ENCODE results near the gene CDC123.
"Not testable (repeated sequence)": the region's sequence is repeated elsewhere in the genome, so short reads cannot be mapped to it uniquely, and the experiment has no call there.

Gene CDC123

DNA sequence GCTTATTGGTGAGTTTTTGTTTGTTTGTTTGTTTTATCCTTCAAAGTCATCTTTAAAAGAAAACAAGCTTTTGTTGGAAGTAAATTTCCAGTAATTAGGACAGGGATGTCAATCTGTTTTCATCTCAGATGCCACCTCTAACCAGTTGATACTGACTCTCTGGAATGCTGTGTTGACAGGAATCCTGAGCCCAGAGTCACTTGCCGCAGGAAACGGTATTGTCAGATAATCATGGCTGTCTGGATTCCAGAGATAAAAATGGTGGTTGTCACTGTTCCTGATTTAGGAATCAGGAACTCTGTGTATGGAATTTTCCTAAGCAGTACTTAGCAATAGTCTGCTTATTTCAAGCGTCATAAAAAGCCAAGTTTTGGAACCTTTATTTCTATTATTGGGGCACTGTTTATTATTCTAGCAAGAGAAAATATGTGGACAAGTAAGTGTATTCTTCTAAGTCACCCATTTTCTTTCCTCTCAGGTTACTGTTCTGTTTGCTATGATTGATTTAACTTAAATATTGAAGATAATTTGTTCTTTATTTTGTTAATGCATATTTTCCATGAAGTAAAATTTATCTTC, 39.2 kb downstream of the CDC123 start:
- no peak for DNase-seq (ENCODE audit: low read depth, low spot score)

DNA sequence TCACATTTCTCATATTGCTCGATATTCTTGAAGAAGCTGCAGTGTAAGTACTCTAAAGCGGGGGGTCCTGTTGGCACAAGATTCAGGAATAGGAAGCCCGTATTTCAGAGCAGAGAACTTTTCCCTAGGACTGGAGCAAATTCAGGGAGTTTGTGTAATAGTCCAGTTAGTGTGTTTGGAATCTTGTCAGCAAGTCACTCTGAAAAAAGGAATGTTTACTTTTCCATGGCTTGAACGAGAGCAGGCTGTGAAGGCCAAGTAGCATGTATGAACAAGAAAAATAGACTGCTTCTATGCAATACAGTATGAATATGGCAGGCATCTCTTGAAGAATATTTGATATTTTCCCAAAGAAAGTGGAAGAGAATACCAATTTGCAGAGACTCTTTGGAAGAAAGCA, 39.8 kb downstream of the CDC123 start:
- no peak for DNase-seq (ENCODE audit: low read depth, low spot score)

DNA sequence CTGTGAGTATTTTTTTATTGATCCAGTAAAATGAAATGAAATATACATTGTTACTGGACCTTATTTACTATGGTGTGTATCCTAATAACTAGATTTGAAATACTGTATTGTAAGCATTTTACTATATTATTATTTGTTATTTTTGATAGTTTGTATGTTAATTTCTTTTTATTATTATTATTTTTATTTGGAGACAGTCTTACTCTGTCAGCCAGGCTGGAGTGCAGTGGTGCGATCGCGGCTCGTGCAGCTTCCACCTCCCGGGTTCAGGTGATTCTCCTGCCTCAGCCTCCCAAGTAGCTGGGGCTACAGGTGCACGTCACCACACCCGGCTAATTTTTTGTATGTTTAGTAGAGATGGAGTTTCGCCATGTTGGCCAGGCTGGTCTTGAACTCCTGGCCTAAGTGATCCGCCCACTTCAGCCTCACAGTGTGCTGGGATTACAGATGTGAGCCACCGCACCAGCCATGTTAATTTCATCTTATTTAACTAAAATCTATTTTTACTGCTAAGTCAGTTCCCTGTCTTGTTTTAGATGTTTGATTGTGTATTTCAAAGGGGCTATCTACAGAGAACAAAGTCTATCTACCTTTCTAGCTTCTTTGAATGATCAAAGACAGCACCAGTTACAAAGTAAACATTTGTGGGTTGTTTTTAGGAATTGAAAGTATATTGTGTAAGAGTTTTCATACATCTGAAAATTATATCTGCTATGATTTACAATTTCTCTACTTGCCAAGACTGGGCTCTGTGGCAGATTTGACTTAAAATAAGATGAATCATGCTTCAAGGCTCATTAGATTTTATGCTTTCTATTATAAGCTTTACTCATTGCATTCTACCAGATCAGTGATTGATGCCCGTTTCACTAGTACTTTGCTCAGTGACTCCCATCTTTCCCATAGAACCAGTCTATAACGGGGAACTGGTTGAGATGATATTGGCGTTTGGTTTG, 41.6 kb downstream of the CDC123 start:
- DNase-seq (ENCODE audit: low read depth, low spot score) = no peak

DNA sequence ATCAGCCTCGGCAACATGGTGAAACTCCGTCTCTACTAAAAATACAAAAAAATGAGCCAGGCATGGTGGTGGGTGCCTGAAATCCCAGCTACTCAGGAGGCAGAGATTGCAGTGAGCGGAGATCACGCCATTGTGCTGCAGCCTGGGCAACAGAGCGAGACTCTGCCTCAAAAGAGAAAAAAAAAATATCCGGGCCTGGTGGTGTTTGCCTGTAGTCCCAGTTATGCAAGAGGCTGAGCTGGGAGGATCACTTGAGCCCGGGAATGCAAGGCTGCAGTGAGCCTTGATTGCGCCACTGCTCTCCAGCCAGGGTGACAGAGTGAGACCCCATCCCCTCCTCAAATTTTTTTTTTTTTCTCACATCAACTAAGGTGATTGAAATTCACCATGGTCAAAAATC, 42.8 kb downstream of the CDC123 start:
- no peak for DNase-seq (ENCODE audit: low read depth, low spot score)

DNA sequence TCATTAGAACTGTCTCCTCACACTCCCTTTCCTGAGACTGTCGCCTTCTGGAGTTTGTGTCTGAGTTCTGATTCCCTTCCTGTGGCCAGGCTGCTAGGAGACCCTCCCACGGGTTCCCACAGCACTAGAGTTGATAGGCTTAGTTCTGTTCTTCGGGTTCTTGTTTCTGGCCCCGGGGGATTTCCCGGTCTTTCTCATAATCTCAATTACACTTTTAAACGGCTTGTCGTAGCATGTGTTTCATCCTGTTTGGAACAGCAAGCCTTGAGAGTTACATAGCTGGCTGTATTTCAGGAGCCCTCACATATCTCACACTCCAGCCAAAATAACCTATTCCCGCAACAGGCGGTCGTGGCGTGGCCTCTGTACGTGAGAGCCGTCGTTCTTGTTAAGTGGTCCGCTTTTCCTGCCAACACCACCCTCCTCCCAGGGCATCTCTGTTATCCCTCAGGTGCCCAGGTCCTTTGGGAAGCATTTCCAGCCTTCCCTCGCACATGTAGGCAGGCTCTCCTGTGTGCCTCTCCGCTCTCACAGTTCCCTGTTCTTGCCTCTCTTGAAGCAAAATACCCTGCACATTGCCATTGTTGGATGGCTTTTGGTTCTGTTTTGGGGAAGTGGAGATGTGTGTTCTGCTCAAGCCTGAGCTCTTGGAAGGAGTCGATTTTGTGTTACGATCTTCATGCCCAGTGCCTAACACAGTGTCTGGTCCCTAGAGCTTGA, 46.0 kb downstream of the CDC123 start:
- DNase-seq (ENCODE audit: low read depth, low spot score) = no peak

DNA sequence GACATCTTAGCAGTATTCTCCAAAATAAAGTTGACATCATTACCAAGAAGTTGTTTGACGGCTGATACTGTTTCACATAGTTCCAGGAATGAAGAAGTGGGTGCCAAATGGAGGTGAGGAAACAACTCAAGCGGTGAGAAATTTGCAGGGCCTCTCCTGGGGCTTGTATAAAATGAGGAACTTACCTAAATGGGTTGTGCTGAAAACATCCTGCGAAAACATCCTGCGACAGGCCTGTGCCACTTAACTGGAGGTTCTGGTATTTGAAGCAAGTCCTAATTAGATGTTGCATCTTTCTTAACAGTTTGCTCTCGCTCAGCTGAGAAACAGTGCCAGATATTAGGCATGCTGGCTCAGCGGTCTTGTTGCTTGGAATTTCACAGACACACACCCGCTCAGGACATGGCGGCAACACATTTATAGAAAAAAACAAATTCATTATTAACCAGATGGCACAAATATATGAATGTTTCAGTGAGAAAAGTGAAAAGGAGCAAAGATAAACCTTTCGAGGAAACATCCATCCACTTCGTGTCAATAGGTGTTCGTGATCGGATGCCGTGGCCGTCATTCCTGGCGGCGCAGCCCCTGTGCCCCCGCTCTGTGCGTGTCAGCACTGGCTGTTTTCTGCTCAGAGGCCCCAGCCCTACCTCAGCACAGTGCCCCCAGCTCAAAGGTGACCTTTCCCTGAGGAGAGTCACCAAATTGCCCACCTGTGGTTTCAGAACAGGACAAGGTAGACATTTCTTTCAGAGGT, 48.1 kb downstream of the CDC123 start:
- DNase-seq (ENCODE audit: low read depth, low spot score) = no peak

DNA sequence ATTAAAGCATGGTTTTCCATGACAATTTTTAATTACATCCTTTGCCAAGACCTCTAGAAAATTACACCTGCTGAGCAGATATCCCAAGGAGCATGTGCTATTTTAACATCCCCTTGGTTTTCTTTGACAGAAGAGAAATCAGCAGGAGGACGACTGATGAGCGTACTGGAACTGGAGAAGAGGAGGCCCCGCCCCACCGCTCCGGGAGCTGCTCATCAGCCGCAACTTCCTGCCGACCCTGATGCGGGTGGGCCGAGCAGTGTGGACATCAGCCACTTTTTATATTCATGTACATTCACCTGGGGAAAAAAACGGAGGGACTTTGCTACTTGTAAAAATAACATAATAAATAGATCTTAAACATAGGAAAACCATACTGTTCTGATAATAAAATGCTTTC, 54.2 kb downstream of the CDC123 start:
- no peak for DNase-seq (ENCODE audit: low read depth, low spot score)

DNA sequence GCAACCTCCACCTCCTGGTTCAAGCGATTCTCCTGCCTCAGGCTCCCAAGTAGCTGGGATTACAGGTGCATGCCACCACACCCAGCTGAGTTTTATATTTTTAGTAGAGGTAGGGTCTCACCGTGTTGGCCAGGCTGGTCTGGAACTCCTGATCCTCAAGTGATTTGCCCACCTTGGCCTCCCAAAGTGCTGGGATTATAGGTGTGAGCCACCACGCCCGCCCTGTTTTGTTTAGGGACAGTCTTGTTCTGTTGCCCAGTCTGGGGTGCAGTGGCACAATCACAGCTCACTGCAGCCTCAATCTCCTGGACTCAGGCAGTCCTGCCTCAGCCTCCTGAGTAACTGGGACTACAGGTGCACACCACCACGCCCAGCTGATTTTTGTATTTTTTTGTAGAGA, 54.7 kb downstream of the CDC123 start:
- DNase-seq (ENCODE audit: low read depth, low spot score) = not testable (repeated sequence)

DNA sequence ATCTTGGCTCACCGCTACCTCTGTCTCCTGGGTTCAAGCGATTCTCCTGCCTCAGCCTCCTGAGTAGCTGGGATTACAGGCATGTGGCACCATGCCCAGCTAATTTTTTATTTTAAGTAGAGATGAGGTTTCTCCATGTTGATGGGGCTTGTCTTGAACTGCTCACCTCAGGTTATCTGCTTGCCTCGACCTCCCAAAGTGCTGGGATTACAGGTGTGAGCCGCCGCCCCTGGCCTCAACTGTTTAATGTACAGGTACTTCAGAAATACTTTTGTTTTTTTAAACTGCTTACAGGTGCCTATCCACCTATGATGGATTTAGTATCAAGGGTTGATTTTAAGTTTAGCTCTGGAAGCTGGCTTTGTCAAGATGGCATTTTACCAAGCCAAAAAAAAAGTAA, 55.6 kb downstream of the CDC123 start:
- DNase-seq (ENCODE audit: low read depth, low spot score) = no peak

DNA sequence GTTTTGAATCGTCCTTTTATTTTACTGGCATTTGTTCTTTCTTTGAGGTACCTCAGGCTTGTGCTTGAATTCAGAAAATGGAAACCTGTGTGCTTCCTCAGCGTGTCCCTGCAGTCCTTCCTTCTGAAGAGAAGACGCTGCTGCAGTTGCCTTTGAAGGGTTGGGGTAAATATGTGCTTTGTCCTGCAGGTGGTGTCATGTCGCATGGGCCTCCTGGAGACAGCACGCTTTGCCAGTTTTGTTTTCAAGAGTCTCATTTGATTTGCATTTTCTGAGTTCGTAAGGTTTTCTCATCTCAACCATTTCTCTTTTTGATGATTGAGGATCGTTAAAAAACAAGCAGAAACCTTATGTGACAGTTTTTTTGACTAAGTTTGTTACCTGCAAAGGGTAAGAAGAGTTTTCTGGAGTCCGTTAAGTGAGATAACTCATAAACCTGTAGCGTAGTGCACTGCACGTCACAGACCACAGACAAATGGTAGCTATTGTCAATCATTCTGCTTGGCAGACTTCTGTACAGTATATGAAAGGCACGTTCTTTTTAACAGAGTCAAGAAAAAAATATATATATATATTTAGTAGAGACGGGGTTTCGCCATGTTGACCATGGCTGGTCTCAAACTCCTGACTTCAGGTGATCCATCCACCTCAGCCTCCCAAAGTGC, 57.0 kb downstream of the CDC123 start:
- DNase-seq (ENCODE audit: low read depth, low spot score) = no peak

DNA sequence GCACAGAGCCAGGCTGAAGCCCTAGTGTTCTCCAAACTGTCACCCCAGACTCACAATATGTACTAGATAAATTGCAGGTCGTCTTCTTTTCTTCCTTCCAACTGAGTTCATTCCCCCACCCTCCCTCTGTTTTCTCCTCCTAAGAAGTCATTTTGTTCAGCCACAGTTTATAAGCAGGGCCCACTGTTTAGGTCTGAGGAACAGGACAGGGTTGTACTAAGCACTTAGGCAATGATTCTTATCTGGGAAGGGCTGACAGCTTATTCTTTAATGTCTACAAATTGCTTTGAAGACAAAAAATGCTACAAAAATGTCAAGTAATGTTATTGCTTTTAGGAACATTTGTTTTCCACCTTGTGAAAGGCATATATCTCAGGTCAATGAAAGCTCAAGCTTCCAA, 59.1 kb downstream of the CDC123 start:
- no peak for DNase-seq (ENCODE audit: low read depth, low spot score)

DNA sequence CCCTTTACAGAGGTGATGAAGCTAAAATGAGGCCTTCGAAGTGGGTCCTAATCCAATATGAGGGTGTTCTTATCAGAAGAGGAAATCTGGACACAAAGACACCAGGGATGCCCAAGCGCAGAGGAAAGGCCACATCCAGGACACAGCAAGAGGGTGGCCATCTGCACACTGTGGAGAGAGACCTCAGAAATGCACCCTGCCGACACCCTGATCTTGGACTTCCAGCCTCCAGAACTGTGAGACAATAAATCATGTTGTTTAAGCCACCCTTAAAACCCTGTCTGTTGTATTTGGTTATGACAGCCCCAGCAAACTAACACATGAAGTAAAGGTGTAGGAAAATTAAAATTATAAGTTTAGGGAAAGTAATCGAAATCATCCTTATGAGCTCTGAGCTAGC, 64.0 kb downstream of the CDC123 start:
- no peak for DNase-seq (ENCODE audit: low read depth, low spot score)

DNA sequence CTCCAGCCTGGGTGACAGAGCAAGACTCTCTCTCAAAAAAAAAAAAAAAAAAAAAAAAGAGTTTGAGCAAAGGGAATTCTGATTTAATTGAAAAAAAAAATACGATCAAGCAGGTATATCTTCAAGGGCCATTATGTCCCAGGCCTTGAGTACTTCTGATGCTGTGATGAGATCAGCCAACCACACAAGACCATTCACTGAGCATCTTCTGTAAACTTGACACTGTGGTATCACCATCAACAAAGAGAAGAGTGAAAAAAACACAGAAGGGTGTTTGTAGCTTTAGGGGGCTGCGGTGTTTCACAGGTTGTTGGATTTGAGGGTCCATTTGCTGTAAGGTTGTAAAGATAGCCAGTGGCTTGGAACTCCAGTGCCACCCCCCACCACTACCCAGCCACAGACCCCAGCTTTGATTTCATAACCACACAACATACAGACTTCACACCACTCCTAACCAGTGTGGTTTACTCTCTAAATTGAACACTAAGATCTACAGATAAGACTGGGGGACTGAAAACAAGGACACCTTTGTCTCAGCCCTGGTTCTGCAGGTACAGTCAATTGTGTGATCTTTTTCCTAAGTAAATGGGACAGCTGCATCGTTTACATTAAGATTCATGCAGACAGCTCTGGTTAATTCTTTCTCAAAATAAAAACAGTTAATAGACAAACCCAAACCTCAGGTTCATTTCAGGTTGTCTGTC, 66.4 kb downstream of the CDC123 start:
- DNase-seq (ENCODE audit: low read depth, low spot score) = no peak

DNA sequence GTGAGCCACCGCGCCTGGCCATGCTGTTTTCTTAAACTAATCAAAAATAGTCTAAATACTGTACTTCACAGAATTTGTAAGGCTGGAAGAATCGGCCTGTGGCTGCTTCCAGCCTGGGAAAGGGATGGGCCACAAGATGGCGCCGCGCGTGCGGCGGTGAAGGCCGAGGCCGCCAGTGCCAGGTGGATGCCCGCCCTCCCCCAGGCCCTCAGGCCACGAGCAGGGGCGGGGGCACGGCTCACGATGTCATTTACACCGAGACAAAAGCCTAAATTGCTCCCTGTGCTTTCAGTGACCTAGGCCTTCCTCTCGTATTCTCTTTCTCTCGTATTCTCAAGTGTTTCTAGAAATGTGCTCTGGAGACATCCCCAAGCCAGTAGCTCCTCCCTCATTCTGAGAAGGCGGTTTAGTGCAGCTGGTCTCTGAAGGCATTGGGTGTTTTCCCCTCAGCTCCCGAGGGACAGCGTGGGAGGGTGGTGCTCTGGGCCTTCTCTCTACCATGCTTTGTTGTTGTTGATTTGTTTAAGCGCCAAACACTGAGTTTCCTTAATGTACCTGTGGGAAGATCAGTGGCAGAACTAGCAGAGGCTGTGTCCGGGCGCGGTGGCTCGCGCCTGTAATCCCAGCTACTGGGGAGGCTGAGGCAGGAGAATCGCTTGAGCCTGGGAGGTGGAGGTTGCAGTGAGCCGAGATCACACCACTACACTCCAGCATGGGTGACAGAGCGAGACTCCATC, 68.4 kb downstream of the CDC123 start:
- DNase-seq (ENCODE audit: low read depth, low spot score) = peak; percentile 40

DNA sequence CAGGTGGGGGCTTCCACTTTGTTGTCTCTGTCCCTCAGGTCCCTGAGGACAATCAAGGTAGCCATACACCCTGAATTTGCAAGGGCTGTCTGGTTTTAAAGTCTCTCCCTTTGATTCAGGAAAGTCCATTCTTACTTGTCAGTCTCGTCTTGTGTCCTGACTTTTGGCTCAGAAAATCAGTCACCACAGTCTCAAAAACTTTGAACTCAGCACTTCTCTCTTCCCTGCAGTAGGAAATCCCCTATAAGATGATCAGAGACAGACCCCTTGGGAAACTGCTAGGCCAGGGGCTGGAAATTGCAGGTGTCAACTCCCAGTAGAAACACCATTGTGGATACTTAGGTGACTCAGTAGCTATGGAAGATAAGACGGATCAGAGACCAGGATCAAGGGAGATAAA, 73.1 kb downstream of the CDC123 start:
- no peak for DNase-seq (ENCODE audit: low read depth, low spot score)

DNA sequence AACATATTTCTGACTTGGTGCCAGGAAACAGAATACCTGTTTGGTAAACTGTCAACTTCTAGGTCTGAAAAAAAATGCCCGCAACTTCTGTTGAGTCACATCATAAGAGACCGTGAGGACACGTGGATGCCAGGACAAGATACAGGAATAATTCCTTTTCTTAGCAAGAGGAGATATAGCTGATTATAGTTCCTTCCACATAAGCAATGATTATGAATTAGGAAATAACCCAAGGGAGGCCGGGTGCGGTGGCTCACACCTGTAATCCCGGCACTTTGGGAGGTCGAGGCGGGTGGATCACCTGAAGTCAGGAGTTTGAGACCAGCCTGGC, 75.2 kb downstream of the CDC123 start:
- DNase-seq (ENCODE audit: low read depth, low spot score) = no peak

DNA sequence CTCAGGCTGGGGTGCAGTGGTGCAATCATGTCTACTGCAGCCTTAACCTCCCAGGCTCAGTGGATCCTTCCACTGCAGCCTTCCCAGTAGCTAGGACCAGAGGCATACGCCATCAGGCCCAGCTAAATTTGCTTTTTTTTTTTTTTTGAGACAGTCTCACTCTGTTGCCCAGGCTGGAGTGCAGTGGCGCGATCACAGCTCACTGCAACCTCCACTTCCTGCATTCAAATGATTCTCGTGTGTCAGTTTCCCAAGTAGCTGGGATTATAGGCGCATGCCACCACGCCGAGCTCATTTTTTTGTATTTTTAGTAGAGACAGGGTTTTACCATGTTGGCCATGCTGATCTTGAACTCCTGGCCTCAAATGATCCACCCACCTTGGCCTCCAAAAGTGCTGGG, 81.9 kb downstream of the CDC123 start:
- DNase-seq (ENCODE audit: low read depth, low spot score) = not testable (repeated sequence)

DNA sequence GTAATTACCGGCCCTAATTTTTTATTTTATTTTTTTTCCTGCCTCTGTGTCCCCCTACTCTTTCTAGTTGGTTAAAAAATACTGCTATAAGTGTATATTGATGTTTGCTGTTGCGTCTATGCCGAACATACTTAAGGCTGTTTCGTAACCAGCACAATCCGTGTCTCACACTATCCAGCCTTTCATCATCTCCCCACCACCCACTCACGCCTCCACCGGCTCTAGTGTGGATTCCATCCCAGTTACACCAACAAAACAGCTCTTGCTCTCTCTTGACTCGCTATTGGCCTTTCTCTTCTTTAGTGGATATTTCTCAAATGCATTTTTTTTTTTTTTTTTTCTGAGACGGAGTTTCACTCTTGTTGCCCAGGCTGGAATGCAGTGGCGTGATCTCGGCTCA, 83.3 kb downstream of the CDC123 start:
- DNase-seq (ENCODE audit: low read depth, low spot score) = no peak

DNA sequence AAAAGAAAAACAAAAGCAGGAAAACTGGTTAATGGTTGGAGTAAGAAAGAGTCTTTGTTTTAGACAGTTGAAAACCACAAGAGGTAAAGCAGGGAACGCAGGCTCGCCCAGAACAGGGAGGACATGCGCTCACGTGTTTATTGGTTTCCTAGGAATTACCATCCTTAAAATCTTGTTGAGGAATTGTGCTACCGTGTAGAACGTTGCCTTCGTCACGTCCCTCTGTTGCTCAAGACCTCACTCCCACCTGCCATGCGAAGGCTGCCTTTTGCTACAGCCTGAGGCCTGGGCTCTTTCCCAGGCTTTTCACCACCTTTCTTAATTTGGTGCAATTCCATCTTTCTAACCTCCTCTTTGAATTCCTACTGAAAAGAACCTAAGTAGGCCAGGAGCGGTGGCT, 91.8 kb downstream of the CDC123 start:
- no peak for DNase-seq (ENCODE audit: low read depth, low spot score)

DNA sequence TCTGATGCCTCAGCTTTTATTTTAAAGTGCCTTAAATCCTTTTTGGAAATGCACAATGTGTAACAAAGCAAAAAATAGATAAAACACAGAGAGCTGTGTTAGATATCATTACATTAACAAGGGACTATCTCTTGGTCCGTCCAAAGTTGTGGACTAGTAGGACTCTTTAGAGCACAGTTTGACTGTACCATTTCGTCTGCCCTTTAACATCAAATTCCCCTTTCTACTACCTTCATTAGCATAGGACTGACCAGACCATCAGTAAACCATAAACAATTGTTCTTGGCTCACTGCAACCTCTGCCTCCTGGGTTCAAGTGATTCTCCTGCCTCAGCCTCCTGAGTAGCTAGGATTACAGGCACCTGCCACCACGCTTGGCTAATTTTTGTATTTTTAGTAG, 101.8 kb downstream of the CDC123 start:
- DNase-seq (ENCODE audit: low read depth, low spot score) = not testable (repeated sequence)

Measured in brain pericyte (primary cell).